ENCODE results near the gene ABTB2.

DNA sequence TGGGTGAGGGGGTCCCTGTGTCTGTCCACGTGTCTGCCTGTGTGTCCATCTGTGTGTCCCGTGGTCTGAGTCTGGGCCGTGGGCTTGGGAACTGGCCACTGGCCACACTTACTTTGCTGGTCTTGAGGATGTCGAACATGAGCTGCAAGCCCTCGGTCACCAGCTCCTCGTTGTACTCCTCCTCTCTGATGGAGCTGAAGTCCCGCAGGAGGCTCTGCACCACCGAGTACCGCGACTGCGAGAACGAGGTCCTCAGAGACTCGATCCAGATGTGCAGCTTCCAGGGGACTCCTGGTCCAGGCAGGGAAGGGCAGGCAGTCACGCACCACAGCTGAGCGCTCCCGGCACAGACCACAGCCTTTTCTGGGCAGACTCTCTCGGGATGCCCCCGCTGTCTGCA is 197.0 kb downstream of the ABTB2 start:
- TF ChIP-seq, protein P1, sequence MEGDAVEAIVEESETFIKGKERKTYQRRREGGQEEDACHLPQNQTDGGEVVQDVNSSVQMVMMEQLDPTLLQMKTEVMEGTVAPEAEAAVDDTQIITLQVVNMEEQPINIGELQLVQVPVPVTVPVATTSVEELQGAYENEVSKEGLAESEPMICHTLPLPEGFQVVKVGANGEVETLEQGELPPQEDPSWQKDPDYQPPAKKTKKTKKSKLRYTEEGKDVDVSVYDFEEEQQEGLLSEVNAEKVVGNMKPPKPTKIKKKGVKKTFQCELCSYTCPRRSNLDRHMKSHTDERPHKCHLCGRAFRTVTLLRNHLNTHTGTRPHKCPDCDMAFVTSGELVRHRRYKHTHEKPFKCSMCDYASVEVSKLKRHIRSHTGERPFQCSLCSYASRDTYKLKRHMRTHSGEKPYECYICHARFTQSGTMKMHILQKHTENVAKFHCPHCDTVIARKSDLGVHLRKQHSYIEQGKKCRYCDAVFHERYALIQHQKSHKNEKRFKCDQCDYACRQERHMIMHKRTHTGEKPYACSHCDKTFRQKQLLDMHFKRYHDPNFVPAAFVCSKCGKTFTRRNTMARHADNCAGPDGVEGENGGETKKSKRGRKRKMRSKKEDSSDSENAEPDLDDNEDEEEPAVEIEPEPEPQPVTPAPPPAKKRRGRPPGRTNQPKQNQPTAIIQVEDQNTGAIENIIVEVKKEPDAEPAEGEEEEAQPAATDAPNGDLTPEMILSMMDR (IDR thresholded peaks at IDR 0.05) = no peak
- TF ChIP-seq POLR2A (IDR thresholded peaks at IDR 0.05) (no peak), EP300 (IDR thresholded peaks at IDR 0.05) (no peak), POLR2AphosphoS5 (IDR thresholded peaks at IDR 0.05) (no peak)
